ENCODE measurements around the gene CILP2.

CILP2 gene

GRCh38 chr19:19563348-19563848 is 25.3 kb downstream of the CILP2 start:
- no peak for DNase-seq (ENCODE audit: low spot score)

GRCh38 chr19:19566306-19566705 is 28.2 kb downstream of the CILP2 start:
- DNase-seq (ENCODE audit: low spot score): no peak

GRCh38 chr19:19567391-19567790 is 29.3 kb downstream of the CILP2 start:
- DNase-seq (ENCODE audit: low spot score): no peak

GRCh38 chr19:19568802-19569756 is 31.0 kb downstream of the CILP2 start:
- no peak for DNase-seq (ENCODE audit: low spot score)

- no peak for DNase-seq (ENCODE audit: low spot score)
These were observed 32.5 kb downstream of the CILP2 start for GRCh38 chr19:19570571-19570970.

- DNase-seq (ENCODE audit: low spot score): no peak
These were observed 33.2 kb downstream of the CILP2 start for GRCh38 chr19:19571071-19571786.

- DNase-seq (ENCODE audit: low spot score): no peak
These were observed 37.3 kb downstream of the CILP2 start for GRCh38 chr19:19575411-19575810.

GRCh38 chr19:19578252-19578651 is 40.2 kb downstream of the CILP2 start:
- DNase-seq (ENCODE audit: low spot score): no peak

GRCh38 chr19:19579533-19580361 is 41.7 kb downstream of the CILP2 start:
- DNase-seq (ENCODE audit: low spot score): no peak

- DNase-seq (ENCODE audit: low spot score): no peak
These were observed 42.4 kb downstream of the CILP2 start for GRCh38 chr19:19580418-19580817.

- DNase-seq (ENCODE audit: low spot score): no peak
These were observed 43.3 kb downstream of the CILP2 start for GRCh38 chr19:19581391-19581790.

- no peak for DNase-seq (ENCODE audit: low spot score)
These were observed 44.4 kb downstream of the CILP2 start for GRCh38 chr19:19582471-19582870.

GRCh38 chr19:19584356-19584755 is 46.3 kb downstream of the CILP2 start:
- no peak for DNase-seq (ENCODE audit: low spot score)

GRCh38 chr19:19587771-19588170 is 49.7 kb downstream of the CILP2 start:
- DNase-seq (ENCODE audit: low spot score): no peak

- no peak for DNase-seq (ENCODE audit: low spot score)
These were observed 50.5 kb downstream of the CILP2 start for GRCh38 chr19:19588546-19588945.

- DNase-seq (ENCODE audit: low spot score): no peak
These were observed 53.2 kb downstream of the CILP2 start for GRCh38 chr19:19591133-19591825.

GRCh38 chr19:19592690-19593089 is 54.6 kb downstream of the CILP2 start:
- no peak for DNase-seq (ENCODE audit: low spot score)

GRCh38 chr19:19594381-19594780 is 56.3 kb downstream of the CILP2 start:
- DNase-seq (ENCODE audit: low spot score): no peak

GRCh38 chr19:19595171-19595701 is 57.2 kb downstream of the CILP2 start:
- no peak for DNase-seq (ENCODE audit: low spot score)
